ENCODE data around the gene FOXP1.

Gene FOXP1

GRCh38 chr3:71237672-71238071 lies 345.9 kb downstream of the FOXP1 start:
- in situ Hi-C loops (cut with HindIII; ENCODE audit: low sequenced_read_pairs): no loop called here
- no peak overlapping the region for H3K4me3 ChIP-seq (ENCODE audit: low read depth, low read length)
- TF ChIP-seq CTCF (IDR thresholded peaks at IDR 0.05; ENCODE audit: low read depth, low read length): no peak
- DNase-seq (ENCODE audit: low read depth, low spot score): no peak

GRCh38 chr3:71235846-71236245 lies 347.7 kb downstream of the FOXP1 start:
- in situ Hi-C loops (cut with HindIII; ENCODE audit: low sequenced_read_pairs): no loop called here
- TF ChIP-seq CTCF (IDR thresholded peaks at IDR 0.05; ENCODE audit: low read depth, low read length): no peak
- no peak overlapping the region for H3K4me3 ChIP-seq (ENCODE audit: low read depth, low read length)
- no peak for DNase-seq (ENCODE audit: low read depth, low spot score)

GRCh38 chr3:71232895-71233294 lies 350.6 kb downstream of the FOXP1 start:
- no peak for TF ChIP-seq CTCF (IDR thresholded peaks at IDR 0.05; ENCODE audit: low read depth, low read length)
- no peak overlapping the region for H3K4me3 ChIP-seq (ENCODE audit: low read depth, low read length)
- in situ Hi-C loops (cut with HindIII; ENCODE audit: low sequenced_read_pairs): no loop called here
- DNase-seq (ENCODE audit: low read depth, low spot score): no peak

GRCh38 chr3:71232175-71232679 lies 351.3 kb downstream of the FOXP1 start:
- DNase-seq (ENCODE audit: low read depth, low spot score): no peak
- in situ Hi-C loops (cut with HindIII; ENCODE audit: low sequenced_read_pairs): no loop called here
- no peak overlapping the region for H3K4me3 ChIP-seq (ENCODE audit: low read depth, low read length)
- TF ChIP-seq CTCF (IDR thresholded peaks at IDR 0.05; ENCODE audit: low read depth, low read length): no peak

GRCh38 chr3:71231680-71232079 lies 351.8 kb downstream of the FOXP1 start:
- DNase-seq (ENCODE audit: low read depth, low spot score): no peak
- TF ChIP-seq CTCF (IDR thresholded peaks at IDR 0.05; ENCODE audit: low read depth, low read length): no peak
- no peak overlapping the region for H3K4me3 ChIP-seq (ENCODE audit: low read depth, low read length)
- in situ Hi-C loops (cut with HindIII; ENCODE audit: low sequenced_read_pairs): no loop called here

- H3K4me3 ChIP-seq (ENCODE audit: low read depth, low read length): no peak overlapping the region
- TF ChIP-seq CTCF (IDR thresholded peaks at IDR 0.05; ENCODE audit: low read depth, low read length): no peak
- DNase-seq (ENCODE audit: low read depth, low spot score): no peak
- in situ Hi-C loops (cut with HindIII; ENCODE audit: low sequenced_read_pairs): no loop called here
Observed at GRCh38 chr3:71229905-71230657, 353.4 kb downstream of the FOXP1 start.

Measured in astrocyte of the spinal cord (primary cell).